GM23338 (cell line): ENCODE results near the gene SLC25A11.

Experiments used
- CREB1 ChIP-seq: fragments of 250-450 bp; sonication (Bioruptor Pico); IDR thresholded peaks from 2 replicates; pipeline ENCODE4 v1.5.0; 2020; ENCODE audit warnings: low read depth, mild to moderate bottlenecking, moderate library complexity
- CTCF ChIP-seq, 2 experiments: fragments of 200-600 bp in 1 of 2; sonication (generic) in 1 of 2; conservative IDR thresholded peaks; 2 replicates each; pipeline versions ENCODE4 v1.5.1 to v1.6.1; 2016 to 2017; ENCODE audit warnings: antibody characterized with exemption in 2 of 2, low read depth in 2 of 2, mild to moderate bottlenecking in 2 of 2, moderate library complexity in 1 of 2
- ETS1 ChIP-seq: IDR thresholded peaks from 2 replicates; pipeline ENCODE4 v1.6.1; 2016; ENCODE audit warnings: antibody characterized with exemption
- EZH2 ChIP-seq: fragments of 200-600 bp; sonication (generic); IDR thresholded peaks from one replicate; pipeline ENCODE4 v1.8.0; 2017; ENCODE audit warnings: antibody characterized with exemption, mild to moderate bottlenecking, low read depth; ENCODE audit not compliant: unreplicated experiment
- EZH2phosphoT487 ChIP-seq: fragments of 200-600 bp; sonication (generic); IDR thresholded peaks from one replicate; pipeline ENCODE4 v1.8.1; 2018; ENCODE audit warnings: antibody characterized with exemption; ENCODE audit not compliant: unreplicated experiment
- JUNB ChIP-seq: IDR thresholded peaks from one replicate; pipeline ENCODE4 v1.6.1; 2016; ENCODE audit warnings: antibody characterized with exemption; ENCODE audit not compliant: unreplicated experiment
- POLR2AphosphoS5 ChIP-seq: IDR thresholded peaks from 2 replicates; pipeline ENCODE4 v1.6.1; 2016; ENCODE audit warnings: antibody characterized with exemption, low read depth
- ZNF114 ChIP-seq: fragments of 250-450 bp; sonication (Bioruptor Pico); IDR thresholded peaks from 2 replicates; pipeline ENCODE4 v1.5.0; 2020; ENCODE audit warnings: mild to moderate bottlenecking, moderate library complexity
- ZNF331 ChIP-seq: fragments of 250-450 bp; sonication (Bioruptor Pico); IDR thresholded peaks from 2 replicates; pipeline ENCODE4 v1.5.0; 2020; ENCODE audit warnings: low read depth, mild to moderate bottlenecking, moderate library complexity
- TF ChIP-seq, protein P1 (sequence below): IDR thresholded peaks from one replicate; pipeline ENCODE4 v1.6.1; 2018; ENCODE audit warnings: antibody characterized with exemption; ENCODE audit not compliant: unreplicated experiment

GRCh38 chr17:4939546-4939795, 375 bp downstream of the SLC25A11 start:
- no peak for TF ChIP-seq EZH2
- TF ChIP-seq ZNF114, result no peak
- TF ChIP-seq CTCF (conservative IDR thresholded peaks at IDR 0.05; ENCODE audit: low read depth in 2 of 2), result no peak
- TF ChIP-seq, protein P1, sequence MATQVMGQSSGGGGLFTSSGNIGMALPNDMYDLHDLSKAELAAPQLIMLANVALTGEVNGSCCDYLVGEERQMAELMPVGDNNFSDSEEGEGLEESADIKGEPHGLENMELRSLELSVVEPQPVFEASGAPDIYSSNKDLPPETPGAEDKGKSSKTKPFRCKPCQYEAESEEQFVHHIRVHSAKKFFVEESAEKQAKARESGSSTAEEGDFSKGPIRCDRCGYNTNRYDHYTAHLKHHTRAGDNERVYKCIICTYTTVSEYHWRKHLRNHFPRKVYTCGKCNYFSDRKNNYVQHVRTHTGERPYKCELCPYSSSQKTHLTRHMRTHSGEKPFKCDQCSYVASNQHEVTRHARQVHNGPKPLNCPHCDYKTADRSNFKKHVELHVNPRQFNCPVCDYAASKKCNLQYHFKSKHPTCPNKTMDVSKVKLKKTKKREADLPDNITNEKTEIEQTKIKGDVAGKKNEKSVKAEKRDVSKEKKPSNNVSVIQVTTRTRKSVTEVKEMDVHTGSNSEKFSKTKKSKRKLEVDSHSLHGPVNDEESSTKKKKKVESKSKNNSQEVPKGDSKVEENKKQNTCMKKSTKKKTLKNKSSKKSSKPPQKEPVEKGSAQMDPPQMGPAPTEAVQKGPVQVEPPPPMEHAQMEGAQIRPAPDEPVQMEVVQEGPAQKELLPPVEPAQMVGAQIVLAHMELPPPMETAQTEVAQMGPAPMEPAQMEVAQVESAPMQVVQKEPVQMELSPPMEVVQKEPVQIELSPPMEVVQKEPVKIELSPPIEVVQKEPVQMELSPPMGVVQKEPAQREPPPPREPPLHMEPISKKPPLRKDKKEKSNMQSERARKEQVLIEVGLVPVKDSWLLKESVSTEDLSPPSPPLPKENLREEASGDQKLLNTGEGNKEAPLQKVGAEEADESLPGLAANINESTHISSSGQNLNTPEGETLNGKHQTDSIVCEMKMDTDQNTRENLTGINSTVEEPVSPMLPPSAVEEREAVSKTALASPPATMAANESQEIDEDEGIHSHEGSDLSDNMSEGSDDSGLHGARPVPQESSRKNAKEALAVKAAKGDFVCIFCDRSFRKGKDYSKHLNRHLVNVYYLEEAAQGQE, result no peak
- no peak for TF ChIP-seq JUNB
- TF ChIP-seq POLR2AphosphoS5, result no peak
- TF ChIP-seq ETS1, result no peak
- TF ChIP-seq CREB1, result no peak
- no peak for TF ChIP-seq EZH2phosphoT487
- no peak for TF ChIP-seq ZNF331
